GM13977 (cell line): ENCODE results near the gene PGLYRP3.

ENCODE experiments used
- DNase-seq: peaks from one replicate; pipeline ENCODE4 v3.0.0; 2012; ENCODE audit warnings: low spot score
- CTCF ChIP-seq: IDR thresholded peaks from 2 replicates; pipeline ENCODE4 v1.5.1; 2012; ENCODE audit warnings: mild to moderate bottlenecking, control low read depth; ENCODE audit not compliant: insufficient read depth; ENCODE audit errors: extremely low read depth, missing control alignments
- in situ Hi-C: fragments of 300-500 bp; cut with MboI; formaldehyde crosslinking; loops from one replicate; pipeline ENCODE4 v1.12.0; 2022; ENCODE audit warnings: low sequenced_read_pairs, low pct_unique_long_range_greater_than_20kb, mixed read lengths, inconsistent platforms; ENCODE audit not compliant: unreplicated experiment

Gene PGLYRP3

GRCh38 chr1:153354515-153355193, 41.9 kb upstream of the PGLYRP3 start:
- TF ChIP-seq CTCF, result no peak
- in situ Hi-C loops, result no loop called here
- peak; percentile 41 for DNase-seq

DNA sequence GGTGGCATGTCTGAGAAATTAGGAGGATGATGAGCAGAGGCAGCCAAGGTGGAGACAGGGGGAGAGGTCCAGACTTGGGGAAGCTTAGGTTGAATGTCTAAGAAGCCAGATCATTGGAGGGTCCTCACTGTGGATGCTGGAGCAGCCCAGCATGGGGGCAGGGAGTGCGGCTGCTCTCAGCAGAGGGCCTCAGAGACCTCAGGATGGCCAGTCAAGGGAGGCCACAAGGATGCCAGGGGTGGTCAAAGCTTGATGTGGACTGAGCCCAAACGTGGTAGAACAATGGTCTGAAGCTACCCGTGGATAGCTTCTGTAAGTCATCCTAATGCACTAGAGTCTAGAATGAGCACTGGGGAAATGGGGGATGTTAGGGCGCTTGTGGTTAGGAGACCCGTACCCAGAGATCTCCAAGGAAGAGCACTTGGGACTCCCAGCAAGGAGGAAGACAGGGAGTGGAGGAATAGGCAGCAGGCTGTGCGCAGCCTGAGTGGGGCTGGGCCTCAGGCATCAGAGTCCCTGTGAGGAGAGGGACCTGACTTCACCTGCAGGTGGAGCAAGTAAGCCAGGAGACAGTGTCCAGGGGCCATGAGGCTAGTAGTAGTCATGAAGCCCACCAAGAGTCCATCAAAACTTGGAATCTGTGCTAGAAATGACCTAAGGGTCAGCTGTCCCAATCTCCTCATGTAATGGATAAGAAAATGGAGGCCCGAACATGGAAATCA, 40.6 kb upstream of the PGLYRP3 start:
- in situ Hi-C loops, result no loop called here
- no peak for DNase-seq
- peak; percentile 50 for TF ChIP-seq CTCF

DNA sequence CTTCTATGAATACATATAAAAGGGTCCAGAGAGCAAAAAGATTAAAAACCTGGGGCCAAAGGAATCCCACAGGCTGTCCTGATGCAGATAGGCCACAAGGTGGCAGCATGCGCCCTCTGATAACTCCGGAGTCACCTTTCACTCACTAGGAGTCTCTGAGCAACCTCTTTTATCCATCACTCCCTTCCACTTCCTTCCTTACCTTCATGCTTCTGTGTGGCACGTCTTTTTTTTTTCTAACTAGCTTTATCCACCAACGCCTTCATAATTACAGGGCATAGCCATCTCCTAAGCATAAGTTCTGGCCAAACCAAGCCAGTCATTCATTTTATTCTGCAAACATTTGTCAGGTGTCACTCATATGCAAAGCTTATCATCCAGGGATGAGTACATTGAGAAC, 39.8 kb upstream of the PGLYRP3 start:
- in situ Hi-C loops, result no loop called here
- TF ChIP-seq CTCF, result peak; percentile 90
- peak; percentile 82 for DNase-seq

DNA sequence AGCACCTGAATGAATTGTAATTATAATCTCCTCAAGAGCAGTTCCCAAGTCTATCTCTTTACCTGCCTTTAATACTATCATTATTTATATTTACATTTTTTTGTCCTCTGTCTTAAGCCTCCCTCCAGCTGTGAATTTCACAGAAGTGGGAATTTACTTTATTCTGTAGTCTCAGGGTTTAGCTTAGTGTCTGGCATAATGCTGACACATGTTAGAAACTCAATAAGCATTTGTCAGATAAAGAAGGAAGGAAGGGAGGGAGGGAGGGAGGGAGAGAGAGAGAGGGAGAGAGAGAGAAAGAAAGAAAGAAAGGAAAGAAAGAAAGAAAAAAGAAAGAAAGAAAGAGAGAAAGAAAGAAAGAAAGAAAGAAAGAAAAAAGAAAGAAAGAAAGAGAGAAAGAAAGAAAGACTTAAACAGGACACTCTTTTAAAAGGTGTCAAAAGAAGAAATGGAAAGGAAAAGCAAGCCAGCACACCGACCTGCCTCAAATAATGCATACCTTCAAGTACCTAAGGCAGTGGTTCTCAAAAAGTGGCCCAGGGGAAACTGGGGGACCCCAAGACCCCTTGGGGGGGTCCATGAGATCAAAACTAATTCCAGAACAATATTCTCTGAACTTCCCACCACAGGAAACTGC, 37.7 kb upstream of the PGLYRP3 start:
- no peak for DNase-seq
- no peak for TF ChIP-seq CTCF
- in situ Hi-C loops, result no loop called here

- in situ Hi-C loops, result no loop called here
- TF ChIP-seq CTCF, result no peak
- DNase-seq, result no peak
Measured at GRCh38 chr1:153349363-153350320, 36.9 kb upstream of the PGLYRP3 start.

DNA sequence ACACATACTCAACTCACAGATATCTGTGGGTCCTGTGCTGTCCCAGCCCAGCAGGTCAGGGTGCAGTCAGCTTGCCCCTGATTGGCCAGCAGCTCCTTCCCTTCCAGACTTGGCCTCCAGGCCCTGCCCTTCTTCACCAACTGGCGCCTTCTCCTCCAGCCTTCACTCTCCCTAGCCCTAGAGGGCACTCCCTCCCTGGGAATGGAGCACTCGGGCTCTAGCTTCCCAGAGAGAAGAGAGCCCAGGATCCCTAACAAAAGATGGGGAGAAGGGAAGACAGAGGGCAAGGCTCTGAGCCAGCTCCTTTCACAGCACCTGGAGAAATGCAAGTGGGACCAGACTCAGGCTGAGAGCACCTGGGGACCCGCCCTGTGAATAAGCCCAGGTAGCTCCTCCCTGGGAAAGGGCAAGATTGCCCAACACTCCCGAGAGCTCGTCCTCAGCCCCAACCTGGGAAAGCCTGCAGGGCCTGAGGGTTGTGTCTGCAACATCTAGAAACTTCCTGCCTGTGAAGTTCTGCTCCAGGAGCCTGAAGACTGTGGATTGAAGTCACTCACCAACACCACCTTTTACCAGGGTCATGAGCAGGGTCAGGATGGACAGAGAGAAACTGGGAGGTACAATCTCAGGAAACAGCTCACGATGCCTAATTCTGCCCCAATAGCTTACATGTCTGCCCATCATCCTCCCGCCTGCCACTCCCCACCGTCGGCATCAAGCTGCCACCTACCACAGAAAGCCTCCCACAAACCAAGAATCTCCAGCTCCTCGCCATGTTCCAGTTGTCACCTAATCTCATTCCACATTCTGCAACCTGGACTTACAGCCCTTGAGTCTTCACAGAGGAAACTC, 36.0 kb upstream of the PGLYRP3 start, which contains the start of gene PGLYRP4:
PGLYRP4 (minus strand) TSS at position 331 of the 852 bp plus-strand sequence. CDS start 909 bp downstream, outside the sequence.
- no peak for DNase-seq
- TF ChIP-seq CTCF, result no peak
- in situ Hi-C loops, result no loop called here
